Esophagus muscularis mucosa (tissue), 4 donors: ENCODE measurements around the gene ITPRIP. TPM values are rescaled to one million over a fixed set of nuclear protein-coding genes. Genes with fewer than 3 reads are reported as not detected.
A peak's percentile ranks its signal among the peaks of the same experiment; 100 is the strongest.

Experiments used
- DNase-seq: peaks from one replicate; pipeline ENCODE4 v3.0.0-alpha.2; 2017; ENCODE audit errors: extremely low spot score
- H3K27ac ChIP-seq, 4 donors: fragments of 200-600 bp; sonication (generic); replicated peaks in 1 of 4; 1 replicate in 3 of 4; 2 replicates in 1 of 4; pipeline ENCODE4 v1.5.1; 2016 to 2019; ENCODE audit warnings: mild to moderate bottlenecking in 1 of 4
- H3K27me3 ChIP-seq, 4 donors: fragments of 200-600 bp; sonication (generic); one replicate each; pipeline versions ENCODE4 v1.5.1 to v1.6.0; 2016 to 2019
- H3K36me3 ChIP-seq, 4 donors: fragments of 200-600 bp; sonication (generic); one replicate each; pipeline ENCODE4 v1.5.1; 2016 to 2019
- H3K4me1 ChIP-seq, 4 donors: fragments of 200-600 bp; sonication (generic); one replicate each; pipeline ENCODE4 v1.5.1; 2016 to 2019
- H3K4me3 ChIP-seq, 4 donors: fragments of 200-600 bp; sonication (generic); 1 replicate in 2 of 4; 2 replicates in 2 of 4; pipeline ENCODE4 v1.5.1; 2016 to 2019; ENCODE audit warnings: mild to moderate bottlenecking in 4 of 4, moderate library complexity in 1 of 4
- H3K9me3 ChIP-seq, 4 donors: fragments of 200-600 bp; sonication (generic); 1 replicate in 3 of 4; 2 replicates in 1 of 4; pipeline ENCODE4 v1.5.1; 2016 to 2019
- CTCF ChIP-seq, 3 experiments: fragments of 200-600 bp in 2 of 3; fragments of 450-650 bp in 1 of 3; sonication (generic) in 2 of 3; IDR thresholded peaks; one replicate each; pipeline ENCODE4 v1.5.1; 2017 to 2019; ENCODE audit warnings: antibody characterized with exemption in 3 of 3, mild to moderate bottlenecking in 2 of 3, moderate library complexity in 1 of 3
- EP300 ChIP-seq: sonication (generic); formaldehyde crosslinking; IDR thresholded peaks from one replicate; pipeline ENCODE4 v1.6.1; 2017; ENCODE audit warnings: antibody characterized with exemption
- POLR2A ChIP-seq: fragments of 450-650 bp; IDR thresholded peaks from one replicate; pipeline ENCODE4 v1.6.1; 2017; ENCODE audit warnings: antibody characterized with exemption, moderate library complexity, mild to moderate bottlenecking, low read depth
- POLR2AphosphoS5 ChIP-seq, 2 donors: sonication (generic); formaldehyde crosslinking; IDR thresholded peaks; one replicate each; pipeline ENCODE4 v1.6.1; 2017; ENCODE audit warnings: antibody characterized with exemption in 2 of 2
- WGBS: methylation state at CpG from one replicate; pipeline ENCODE4 v1.1.5; 2018; 5-methylcytosine and 5-hydroxymethylcytosine counted together
- intact Hi-C: fragments of 100-400 bp; cut with DNase I; formaldehyde crosslinking; loops from one replicate; pipeline ENCODE4 v1.15.1; 2023
- total RNA-seq, 4 donors: library from RNA; depleted of rRNA; stranded (reverse); fragments of >200 nt; gene quantifications; one replicate each; pipeline versions ENCODE4 v1.1.0 to v1.2.1, GENCODE V29; 2016

Gene ITPRIP
- total RNA-seq, 4 donors from 2014 or later, result 18.7 to 56.0 (median 39.9) TPM

- H3K27me3 ChIP-seq, result no peaks in the 10 kb centered on the region
- no peak overlapping the region for H3K4me3 ChIP-seq
- peaks cover 18 to 29% (median 26%) of the 10 kb centered on the region in 4 donors for H3K4me1 ChIP-seq
- intact Hi-C loops, result no loop called here
- H3K36me3 ChIP-seq, result no peaks in the 10 kb centered on the region
- peak; percentile 81 for DNase-seq
- WGBS, result 7% methylated on average over 3 of the region's 3 CpGs
- no peaks in the 10 kb centered on the region for H3K9me3 ChIP-seq
- TF ChIP-seq POLR2AphosphoS5 (IDR thresholded peaks at IDR 0.05) (peak in 1 of 2 donors; percentile 6), CTCF (IDR thresholded peaks at IDR 0.05) (no peak)
- peak overlapping the region; percentile 7 to 68 (median 53) for H3K27ac ChIP-seq
Measured at GRCh38 chr10:104342941-104343411, 4.7 kb upstream of the ITPRIP start.

- Histone ChIP-seq H3K9me3 (no peaks in the 10 kb centered on the region), H3K27ac (peak overlapping the region; percentile 97 to 100 (median 98)), H3K27me3 (no peaks in the 10 kb centered on the region), H3K4me3 (no peak overlapping the region), H3K4me1 (peaks cover 26 to 42% (median 39%) of the 10 kb centered on the region in 4 donors), H3K36me3 (no peaks in the 10 kb centered on the region)
- WGBS, result 81% methylated on average over 4 of the region's 4 CpGs
- no peak for TF ChIP-seq POLR2A
- TF ChIP-seq EP300, result no peak
- TF ChIP-seq CTCF (IDR thresholded peaks at IDR 0.05), result no peak
- no peak for TF ChIP-seq POLR2AphosphoS5 (IDR thresholded peaks at IDR 0.05)
- no peak for DNase-seq
- intact Hi-C loops, result no loop called here
Measured at GRCh38 chr10:104340641-104341040, 2.4 kb upstream of the ITPRIP start.

GRCh38 chr10:104340111-104340526, 1.9 kb upstream of the ITPRIP start:
- Histone ChIP-seq H3K9me3 (no peaks in the 10 kb centered on the region), H3K36me3 (no peaks in the 10 kb centered on the region), H3K4me1 (peaks cover 31 to 48% (median 45%) of the 10 kb centered on the region in 4 donors), H3K27ac (peak overlapping the region; percentile 97 to 100 (median 98)), H3K27me3 (no peaks in the 10 kb centered on the region), H3K4me3 (peak overlapping the region in 3 of 4 donors; percentile 88 to 98 (median 93))
- 17% methylated on average over 4 of the region's 4 CpGs for WGBS
- no peak for TF ChIP-seq CTCF (IDR thresholded peaks at IDR 0.05)
- TF ChIP-seq POLR2AphosphoS5 (IDR thresholded peaks at IDR 0.05), result no peak
- no peak for TF ChIP-seq EP300
- TF ChIP-seq POLR2A, result no peak
- DNase-seq, result no peak
- intact Hi-C loops, result no loop called here

- TF ChIP-seq CTCF (IDR thresholded peaks at IDR 0.05), result no peak
- TF ChIP-seq EP300, result no peak
- TF ChIP-seq POLR2A, result no peak
- TF ChIP-seq POLR2AphosphoS5 (IDR thresholded peaks at IDR 0.05), result peak; percentile 25 to 54
Measured at GRCh38 chr10:104339469-104340110, 1.3 kb upstream of the ITPRIP start.

More at GRCh38 chr10:104339469-104340110, 1.3 kb upstream of the ITPRIP start:
- Histone ChIP-seq H3K27ac (peak overlapping the region; percentile 97 to 100 (median 98)), H3K9me3 (no peaks in the 10 kb centered on the region), H3K4me1 (peaks cover 36 to 53% (median 50%) of the 10 kb centered on the region in 4 donors), H3K4me3 (peak overlapping the region; percentile 77 to 98 (median 90)), H3K27me3 (no peaks in the 10 kb centered on the region), H3K36me3 (peaks cover 0 to 5% (median 2%) of the 10 kb centered on the region in 4 donors)
- DNase-seq, result no peak
- WGBS, result 10% methylated on average over 11 of the region's 11 CpGs
- intact Hi-C loops, result loop anchor here (2.0 kb wide), 1 partner anchor 37 kb away; no protein-coding TSS in a partner anchor
